Sigmoid colon (tissue), 7 donors: ENCODE results near the gene CLGN. TPM values are rescaled to one million over a fixed set of nuclear protein-coding genes. Genes with fewer than 3 reads are reported as not detected.
"Not testable (repeated sequence)": the region's sequence is repeated elsewhere in the genome, so short reads cannot be mapped to it uniquely, and the experiment has no call there.

Experiments used
- DNase-seq: peaks from one replicate; pipeline ENCODE4 v3.0.0-alpha.2; 2019
- H3K27ac ChIP-seq, 4 donors: fragments of 200-600 bp; sonication (generic); one replicate each; pipeline ENCODE4 v1.5.1; 2016 to 2019; ENCODE audit warnings: mild to moderate bottlenecking in 1 of 4
- H3K27me3 ChIP-seq, 3 donors: fragments of 200-600 bp; sonication (generic); one replicate each; pipeline ENCODE4 v1.5.1; 2019; ENCODE audit warnings: mild to moderate bottlenecking in 1 of 3
- H3K36me3 ChIP-seq, 4 donors: fragments of 200-600 bp; sonication (generic); one replicate each; pipeline ENCODE4 v1.5.1; 2016 to 2019
- H3K4me1 ChIP-seq, 4 donors: fragments of 200-600 bp; sonication (generic); one replicate each; pipeline ENCODE4 v1.5.1; 2017 to 2019
- H3K4me3 ChIP-seq, 4 donors: fragments of 200-600 bp; sonication (generic); one replicate each; pipeline ENCODE4 v1.5.1; 2017 to 2019; ENCODE audit warnings: mild to moderate bottlenecking in 2 of 4, moderate library complexity in 1 of 4
- H3K9me3 ChIP-seq, 4 donors: fragments of 200-600 bp in 3 of 4; sonication (generic) in 3 of 4; one replicate each; pipeline versions ENCODE4 v1.5.1 to v1.6.1; 2013 to 2019
- EP300 ChIP-seq, 4 donors: sonication (generic); formaldehyde crosslinking; IDR thresholded peaks; one replicate each; pipeline ENCODE4 v1.6.1; 2017; ENCODE audit warnings: antibody characterized with exemption in 4 of 4
- POLR2A ChIP-seq, 2 donors: fragments of 450-650 bp; IDR thresholded peaks; one replicate each; pipeline ENCODE4 v1.6.1; 2016; ENCODE audit warnings: antibody characterized with exemption in 2 of 2, mild to moderate bottlenecking in 2 of 2, moderate library complexity in 2 of 2
- POLR2AphosphoS5 ChIP-seq, 4 donors: sonication (generic); formaldehyde crosslinking; IDR thresholded peaks; one replicate each; pipeline ENCODE4 v1.6.1; 2017; ENCODE audit warnings: antibody characterized with exemption in 4 of 4
- WGBS, 2 donors: extraction: QIAGEN DNeasy Blood & Tissue Kit; methylation state at CpG; one replicate each; pipeline ENCODE4 v1.1.7; 2013; 5-methylcytosine and 5-hydroxymethylcytosine counted together
- intact Hi-C: fragments of 100-400 bp; cut with DNase I; formaldehyde crosslinking; loops from one replicate; pipeline ENCODE4 v1.15.1; 2023
- polyA plus RNA-seq, 3 donors: library from polyadenylated mRNA; stranded (reverse); fragments of 200-250 nt; gene quantifications; one replicate each; pipeline ENCODE4 v1.2.3, GENCODE V29; 2013
- total RNA-seq, 4 donors: library from RNA; depleted of rRNA; stranded (reverse); fragments of >200 nt; gene quantifications; one replicate each; pipeline ENCODE4 v1.1.0, GENCODE V29; 2016
- TF ChIP-seq, protein P1 (sequence below), 4 experiments: fragments of 450-650 bp in 3 of 4; fragments of 200-600 bp in 1 of 4; IDR thresholded peaks; one replicate each; pipeline ENCODE4 v1.5.1; 2016 to 2019; ENCODE audit warnings: antibody characterized with exemption in 4 of 4, mild to moderate bottlenecking in 3 of 4, moderate library complexity in 2 of 4
- donor health status: healthy with polysubstance abuse.
- donor health status: Bipolar disorder and iron deficiency.
- donor health status: healthy.

Gene CLGN
- total and polyA plus RNA-seq, 7 donors: under 0.01 to 14.0 (median 2.9) TPM

DNA sequence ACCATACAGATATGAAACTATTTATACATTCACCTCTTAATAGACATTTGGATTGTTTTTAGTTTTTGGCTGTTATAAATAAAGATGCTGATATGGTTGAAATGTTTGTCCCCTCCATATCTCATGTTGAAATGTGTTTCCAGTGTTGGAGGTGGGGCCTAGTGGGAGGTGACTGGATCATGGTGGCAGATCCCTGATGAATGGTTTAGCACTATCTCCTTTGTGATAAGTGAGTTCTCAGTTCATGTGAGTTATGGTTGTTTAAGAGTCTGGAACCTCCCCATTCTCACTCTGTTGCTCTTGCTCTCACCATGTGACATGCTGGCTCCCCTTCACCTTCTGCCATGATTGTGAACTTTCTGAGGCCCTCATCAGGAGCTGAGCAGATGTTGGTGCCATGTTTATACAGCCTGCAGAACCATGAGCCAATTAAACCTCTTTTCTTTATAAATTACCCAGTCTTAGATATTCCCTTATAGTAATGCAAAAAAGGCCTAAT, 12.2 kb upstream of the CLGN start:
- intact Hi-C loops: no loop called here
- no peaks in the 10 kb centered on the region for H3K4me1 ChIP-seq
- H3K27ac ChIP-seq: no peak overlapping the region
- H3K36me3 ChIP-seq: no peaks in the 10 kb centered on the region
- H3K4me3 ChIP-seq: no peak overlapping the region
- no peaks in the 10 kb centered on the region for H3K27me3 ChIP-seq
- no peak for DNase-seq
- peaks cover 0 to 3% (median 0%) of the 10 kb centered on the region in 4 donors for H3K9me3 ChIP-seq
- TF ChIP-seq EP300 (IDR thresholded peaks at IDR 0.05) (no peak), POLR2A (IDR thresholded peaks at IDR 0.05) (no peak), POLR2AphosphoS5 (IDR thresholded peaks at IDR 0.05) (no peak)
- TF ChIP-seq, protein P1, sequence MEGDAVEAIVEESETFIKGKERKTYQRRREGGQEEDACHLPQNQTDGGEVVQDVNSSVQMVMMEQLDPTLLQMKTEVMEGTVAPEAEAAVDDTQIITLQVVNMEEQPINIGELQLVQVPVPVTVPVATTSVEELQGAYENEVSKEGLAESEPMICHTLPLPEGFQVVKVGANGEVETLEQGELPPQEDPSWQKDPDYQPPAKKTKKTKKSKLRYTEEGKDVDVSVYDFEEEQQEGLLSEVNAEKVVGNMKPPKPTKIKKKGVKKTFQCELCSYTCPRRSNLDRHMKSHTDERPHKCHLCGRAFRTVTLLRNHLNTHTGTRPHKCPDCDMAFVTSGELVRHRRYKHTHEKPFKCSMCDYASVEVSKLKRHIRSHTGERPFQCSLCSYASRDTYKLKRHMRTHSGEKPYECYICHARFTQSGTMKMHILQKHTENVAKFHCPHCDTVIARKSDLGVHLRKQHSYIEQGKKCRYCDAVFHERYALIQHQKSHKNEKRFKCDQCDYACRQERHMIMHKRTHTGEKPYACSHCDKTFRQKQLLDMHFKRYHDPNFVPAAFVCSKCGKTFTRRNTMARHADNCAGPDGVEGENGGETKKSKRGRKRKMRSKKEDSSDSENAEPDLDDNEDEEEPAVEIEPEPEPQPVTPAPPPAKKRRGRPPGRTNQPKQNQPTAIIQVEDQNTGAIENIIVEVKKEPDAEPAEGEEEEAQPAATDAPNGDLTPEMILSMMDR (IDR thresholded peaks at IDR 0.05): no peak

- WGBS, 2 donors: 24 to 51% methylated on average over 7 of the region's 7 CpGs
- Histone ChIP-seq H3K4me1 (peaks cover 0 to 17% (median 15%) of the 10 kb centered on the region in 4 donors), H3K27me3 (no peaks in the 10 kb centered on the region), H3K4me3 (peak overlapping the region; percentile 47 to 64 (median 62)), H3K9me3 (no peaks in the 10 kb centered on the region), H3K27ac (peak overlapping the region; percentile 56 to 65 (median 62)), H3K36me3 (no peaks in the 10 kb centered on the region)
- intact Hi-C loops: loop anchor here (2.0 kb wide), 1 partner anchor 53 kb away; no protein-coding TSS in a partner anchor
- TF ChIP-seq EP300 (IDR thresholded peaks at IDR 0.05): no peak
- TF ChIP-seq POLR2AphosphoS5 (IDR thresholded peaks at IDR 0.05): peak in 1 of 4 donors; percentile 7
- DNase-seq: no peak
These were observed 547 bp upstream of the CLGN start for GRCh38 chr4:140427919-140428471.

- Histone ChIP-seq H3K4me1 (peaks cover 0 to 17% (median 15%) of the 10 kb centered on the region in 4 donors), H3K36me3 (no peaks in the 10 kb centered on the region), H3K27ac (peak overlapping the region; percentile 56 to 65 (median 62)), H3K9me3 (no peaks in the 10 kb centered on the region), H3K27me3 (no peaks in the 10 kb centered on the region), H3K4me3 (peak overlapping the region; percentile 47 to 64 (median 62))
- DNase-seq: no peak
- TF ChIP-seq POLR2A (IDR thresholded peaks at IDR 0.05) (no peak), POLR2AphosphoS5 (IDR thresholded peaks at IDR 0.05) (no peak), EP300 (IDR thresholded peaks at IDR 0.05) (no peak)
- TF ChIP-seq, protein P1 (IDR thresholded peaks at IDR 0.05): no peak
- WGBS, 2 donors: 9 to 12% methylated on average over 23 of the region's 23 CpGs
- intact Hi-C loops: loop anchor here (2.0 kb wide), 1 partner anchor 52 kb away; no protein-coding TSS in a partner anchor
These were observed 790 bp downstream of the CLGN start for GRCh38 chr4:140426610-140427105.

DNA sequence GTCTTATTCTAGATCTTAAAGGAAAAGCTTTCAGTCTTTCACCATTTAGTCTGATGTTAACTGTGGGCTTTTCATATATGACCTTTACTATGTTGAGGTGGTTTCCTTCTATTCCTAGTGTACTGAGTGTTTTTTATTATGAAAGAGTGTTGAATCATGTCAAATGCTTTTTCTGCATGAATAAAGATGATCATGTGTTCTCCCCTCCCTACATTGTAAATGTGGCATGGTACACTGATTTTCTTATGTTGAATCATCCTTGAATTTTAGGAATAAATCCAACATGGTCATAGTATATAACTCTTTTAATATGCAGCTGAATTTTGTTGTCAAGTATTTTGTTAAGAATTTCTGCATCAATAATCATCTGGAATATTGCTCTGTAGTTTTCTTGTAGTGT, 4.3 kb downstream of the CLGN start:
- H3K4me1 ChIP-seq: peaks cover 0 to 16% (median 14%) of the 10 kb centered on the region in 4 donors
- intact Hi-C loops: no loop called here
- H3K36me3 ChIP-seq: no peaks in the 10 kb centered on the region

DNA sequence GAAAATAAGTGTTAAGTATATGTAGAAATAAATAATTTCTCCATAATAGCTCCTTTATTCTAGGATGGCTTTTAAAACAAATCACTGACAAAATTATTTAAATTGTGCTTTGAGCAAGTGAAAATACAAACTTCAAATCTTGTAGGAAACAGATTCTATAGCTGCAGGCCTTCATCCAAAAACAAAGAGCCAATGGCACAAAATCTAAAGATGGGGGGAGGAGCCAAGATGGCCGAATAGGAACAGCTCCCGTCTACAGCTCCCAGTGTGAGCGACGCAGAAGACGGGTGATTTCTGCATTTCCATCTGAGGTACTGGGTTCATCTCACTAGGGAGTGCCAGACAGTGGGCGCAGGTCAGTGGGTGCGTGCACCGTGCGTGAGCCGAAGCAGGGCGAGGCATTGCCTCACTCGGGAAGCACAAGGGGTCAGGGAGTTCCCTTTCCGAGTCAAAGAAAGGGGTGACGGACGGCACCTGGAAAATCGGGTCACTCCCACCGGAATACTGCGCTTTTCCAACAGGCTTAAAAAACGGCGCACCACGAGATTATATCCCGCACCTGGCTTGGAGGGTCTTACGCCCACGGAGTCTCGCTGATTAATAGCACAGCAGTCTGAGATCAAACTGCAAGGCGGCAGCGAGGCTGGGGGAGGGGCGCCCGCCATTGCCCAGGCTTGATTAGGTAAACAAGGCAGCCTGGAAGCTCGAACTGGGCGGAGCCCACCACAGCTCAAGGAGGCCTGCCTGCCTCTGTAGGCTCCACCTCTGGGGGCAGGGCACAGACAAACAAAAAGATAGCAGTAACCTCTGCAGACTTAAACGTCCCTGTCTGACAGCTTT, 14.1 kb downstream of the CLGN start:
- H3K4me1 ChIP-seq, intact Hi-C loops, DNase-seq, H3K27me3 ChIP-seq, H3K9me3 ChIP-seq, H3K4me3 ChIP-seq, H3K36me3 ChIP-seq, H3K27ac ChIP-seq: not testable (repeated sequence)
- 87 to 92% methylated on average over 31 to 32 of the region's 32 CpGs for WGBS, 2 donors

More for the DNA sequence above, 4.3 kb downstream of the CLGN start:
- Histone ChIP-seq H3K4me3 (no peak overlapping the region), H3K27me3 (no peaks in the 10 kb centered on the region), H3K9me3 (no peaks in the 10 kb centered on the region), H3K27ac (no peak overlapping the region)
- no peak for DNase-seq
- no peak for TF ChIP-seq EP300 (IDR thresholded peaks at IDR 0.05)
- no peak for TF ChIP-seq POLR2AphosphoS5 (IDR thresholded peaks at IDR 0.05)
- TF ChIP-seq POLR2A (IDR thresholded peaks at IDR 0.05): no peak

GRCh38 chr4:140408974-140409373, 18.5 kb downstream of the CLGN start:
- TF ChIP-seq POLR2AphosphoS5 (IDR thresholded peaks at IDR 0.05) (no peak), EP300 (IDR thresholded peaks at IDR 0.05) (no peak), POLR2A (IDR thresholded peaks at IDR 0.05) (no peak)
- TF ChIP-seq, protein P1 (IDR thresholded peaks at IDR 0.05): no peak
- no peaks in the 10 kb centered on the region for H3K36me3 ChIP-seq
- DNase-seq: no peak
- H3K9me3 ChIP-seq: no peaks in the 10 kb centered on the region
- no peak overlapping the region for H3K4me3 ChIP-seq
- no peaks in the 10 kb centered on the region for H3K4me1 ChIP-seq
- intact Hi-C loops: no loop called here
- no peak overlapping the region for H3K27ac ChIP-seq
- no peaks in the 10 kb centered on the region for H3K27me3 ChIP-seq
- WGBS, 2 donors: 87 to 90% methylated on average over 1 of the region's 1 CpG
